ENCODE data around the gene ITGB2.

Gene ITGB2

GRCh38 chr21:44867999-44868700 is 52.5 kb downstream of the ITGB2 start:
- DNase-seq (ENCODE audit: low spot score) = no peak

GRCh38 chr21:44867464-44867863 is 53.2 kb downstream of the ITGB2 start:
- no peak for DNase-seq (ENCODE audit: low spot score)

- DNase-seq (ENCODE audit: low spot score) = peak; percentile 36
Measured at GRCh38 chr21:44866780-44867179, 53.9 kb downstream of the ITGB2 start.

GRCh38 chr21:44865561-44866280 is 55.0 kb downstream of the ITGB2 start:
- peak; percentile 50 for DNase-seq (ENCODE audit: low spot score)

GRCh38 chr21:44862869-44863685 is 57.6 kb downstream of the ITGB2 start:
- DNase-seq (ENCODE audit: low spot score) = no peak

GRCh38 chr21:44858791-44859190 is 61.9 kb downstream of the ITGB2 start:
- DNase-seq (ENCODE audit: low spot score) = no peak

- DNase-seq (ENCODE audit: low spot score) = no peak
Measured at GRCh38 chr21:44858291-44858690, 62.4 kb downstream of the ITGB2 start.

- DNase-seq (ENCODE audit: low spot score) = no peak
Measured at GRCh38 chr21:44857127-44857892, 63.4 kb downstream of the ITGB2 start.

GRCh38 chr21:44856131-44856530 is 64.6 kb downstream of the ITGB2 start:
- DNase-seq (ENCODE audit: low spot score) = no peak

- no peak for DNase-seq (ENCODE audit: low spot score)
Measured at GRCh38 chr21:44855572-44855971, 65.1 kb downstream of the ITGB2 start.

GRCh38 chr21:44854664-44855446 is 65.8 kb downstream of the ITGB2 start:
- no peak for DNase-seq (ENCODE audit: low spot score)

- DNase-seq (ENCODE audit: low spot score) = no peak
Measured at GRCh38 chr21:44854391-44854663, 66.4 kb downstream of the ITGB2 start.

GRCh38 chr21:44853601-44854390 is 66.9 kb downstream of the ITGB2 start:
- no peak for DNase-seq (ENCODE audit: low spot score)

GRCh38 chr21:44850905-44851657 is 69.6 kb downstream of the ITGB2 start:
- DNase-seq (ENCODE audit: low spot score) = no peak

- no peak for DNase-seq (ENCODE audit: low spot score)
Measured at GRCh38 chr21:44850208-44850800, 70.4 kb downstream of the ITGB2 start.

GRCh38 chr21:44849616-44850130 is 71.0 kb downstream of the ITGB2 start:
- DNase-seq (ENCODE audit: low spot score) = no peak

GRCh38 chr21:44848821-44849521 is 71.7 kb downstream of the ITGB2 start:
- no peak for DNase-seq (ENCODE audit: low spot score)

- no peak for DNase-seq (ENCODE audit: low spot score)
Measured at GRCh38 chr21:44847261-44848056, 73.2 kb downstream of the ITGB2 start.
